Endometrial microvascular endothelial cells (primary cell): ENCODE results near the gene LRIT2. TPM values are rescaled to one million over a fixed set of nuclear protein-coding genes. Genes with fewer than 3 reads are reported as not detected.
"Not testable (repeated sequence)": the region's sequence is repeated elsewhere in the genome, so short reads cannot be mapped to it uniquely, and the experiment has no call there.

Experiments
- in situ Hi-C: cut with HindIII; loops from 2 replicates; pipeline ENCODE4 v1.10.0; 2017; ENCODE audit warnings: low sequenced_read_pairs, low pct_unique_long_range_greater_than_20kb; ENCODE audit errors: inconsistent ontology term
- total RNA-seq: library from RNA; depleted of rRNA; stranded (reverse); fragments of >200 nt; gene quantifications from one replicate; pipeline ENCODE4 v1.2.3, GENCODE V29; 2015; ENCODE audit errors: inconsistent ontology term

Gene LRIT2
- total RNA-seq, 1 donor from 2014 or later: not detected

- in situ Hi-C loops: not testable (repeated sequence)
Measured at GRCh38 chr10:84171237-84171636, 54.1 kb downstream of the LRIT2 start.

Other genes with a start within 250 kb of the LRIT2 start
- gene GHITM, start 86.0 kb downstream of the LRIT2 start, total RNA-seq: 199 TPM
- not detected for gene GPR15LG, start 51.7 kb downstream of the LRIT2 start, total RNA-seq
- not detected for gene CDHR1, start 31.0 kb downstream of the LRIT2 start, total RNA-seq
- gene LRIT1, start 16.0 kb upstream of the LRIT2 start, total RNA-seq: not detected
- not detected for gene RGR, start 19.5 kb upstream of the LRIT2 start, total RNA-seq
- gene CCSER2, start 103.0 kb upstream of the LRIT2 start, total RNA-seq: 29.2 TPM